H1 (cell line): ENCODE results near the gene MEIS3.

Source experiments
- BRCA1 ChIP-seq: IDR thresholded peaks from 2 replicates; pipeline ENCODE4 v1.6.1; 2012; ENCODE audit warnings: low read depth, low read length, improper control_type of control experiment
- EGR1 ChIP-seq: IDR thresholded peaks from 2 replicates; pipeline ENCODE4 v1.6.1; 2011; ENCODE audit warnings: low read depth, low read length, borderline replicate concordance
- GABPA ChIP-seq: IDR thresholded peaks from 2 replicates; pipeline ENCODE4 v1.6.1; 2011; ENCODE audit warnings: mild to moderate bottlenecking, low read length, moderate library complexity, borderline replicate concordance; ENCODE audit not compliant: insufficient read depth
- POLR2A ChIP-seq, 2 experiments: IDR thresholded peaks; 1 replicate in 1 of 2; 2 replicates in 1 of 2; pipeline ENCODE4 v1.6.1; 2011; ENCODE audit warnings: low read depth in 2 of 2, low read length in 2 of 2, mild to moderate bottlenecking in 2 of 2; ENCODE audit errors: control extremely low read depth in 1 of 2
- SIX5 ChIP-seq: IDR thresholded peaks from 2 replicates; pipeline ENCODE4 v1.6.1; 2011; ENCODE audit warnings: mild to moderate bottlenecking, low read depth, low read length
- TAF7 ChIP-seq: optimal IDR thresholded peaks from 2 replicates; pipeline ENCODE3; 2011; ENCODE audit warnings: low read depth, mild to moderate bottlenecking, inconsistent platforms, low read length, moderate library complexity, borderline replicate concordance
- TF ChIP-seq, protein P1 (sequence below), 3 experiments: IDR thresholded peaks; 1 replicate in 2 of 3; 2 replicates in 1 of 3; pipeline versions ENCODE4 v1.5.1 to v1.6.1; 2011; ENCODE audit warnings: low read length in 3 of 3, mild to moderate bottlenecking in 3 of 3, inconsistent platforms in 2 of 3, low read depth in 1 of 3, moderate library complexity in 1 of 3; ENCODE audit not compliant: insufficient read depth in 1 of 3; ENCODE audit errors: control extremely low read depth in 1 of 3
- TF ChIP-seq, protein P2 (sequence below): IDR thresholded peaks from 2 replicates; pipeline ENCODE4 v1.6.1; 2012; ENCODE audit warnings: inconsistent platforms

DNA sequence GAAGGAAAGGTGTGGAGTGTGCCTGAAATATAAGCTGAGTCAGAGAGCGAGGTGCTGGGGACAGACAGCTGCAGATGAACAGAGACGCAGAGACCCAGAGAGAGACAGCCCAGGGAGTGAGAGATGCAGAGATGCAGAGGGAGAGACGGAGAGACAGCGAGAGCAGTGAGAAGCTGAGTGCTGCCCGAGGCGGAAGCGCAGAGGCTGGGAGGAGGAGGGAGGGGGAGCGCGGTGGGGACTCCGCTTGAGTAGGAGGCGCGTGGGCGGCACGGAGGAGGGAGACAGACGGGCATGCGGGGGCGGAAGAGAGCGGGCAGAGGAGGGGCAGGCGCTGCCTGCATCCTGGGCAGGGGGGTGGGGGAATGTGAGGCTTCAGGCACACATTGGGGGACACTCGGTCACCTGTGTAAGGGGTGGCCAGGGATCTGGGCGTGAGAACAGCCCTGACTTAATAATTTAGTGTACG, 26.6 kb upstream of the MEIS3 start:
- no peak for TF ChIP-seq GABPA
- TF ChIP-seq, protein P1, sequence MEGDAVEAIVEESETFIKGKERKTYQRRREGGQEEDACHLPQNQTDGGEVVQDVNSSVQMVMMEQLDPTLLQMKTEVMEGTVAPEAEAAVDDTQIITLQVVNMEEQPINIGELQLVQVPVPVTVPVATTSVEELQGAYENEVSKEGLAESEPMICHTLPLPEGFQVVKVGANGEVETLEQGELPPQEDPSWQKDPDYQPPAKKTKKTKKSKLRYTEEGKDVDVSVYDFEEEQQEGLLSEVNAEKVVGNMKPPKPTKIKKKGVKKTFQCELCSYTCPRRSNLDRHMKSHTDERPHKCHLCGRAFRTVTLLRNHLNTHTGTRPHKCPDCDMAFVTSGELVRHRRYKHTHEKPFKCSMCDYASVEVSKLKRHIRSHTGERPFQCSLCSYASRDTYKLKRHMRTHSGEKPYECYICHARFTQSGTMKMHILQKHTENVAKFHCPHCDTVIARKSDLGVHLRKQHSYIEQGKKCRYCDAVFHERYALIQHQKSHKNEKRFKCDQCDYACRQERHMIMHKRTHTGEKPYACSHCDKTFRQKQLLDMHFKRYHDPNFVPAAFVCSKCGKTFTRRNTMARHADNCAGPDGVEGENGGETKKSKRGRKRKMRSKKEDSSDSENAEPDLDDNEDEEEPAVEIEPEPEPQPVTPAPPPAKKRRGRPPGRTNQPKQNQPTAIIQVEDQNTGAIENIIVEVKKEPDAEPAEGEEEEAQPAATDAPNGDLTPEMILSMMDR (IDR thresholded peaks at IDR 0.05; ENCODE audit: control extremely low read depth in 1 of 3, insufficient read depth in 1 of 3, low read depth in 1 of 3, low read length in 3 of 3), result no peak
- TF ChIP-seq, protein P2, sequence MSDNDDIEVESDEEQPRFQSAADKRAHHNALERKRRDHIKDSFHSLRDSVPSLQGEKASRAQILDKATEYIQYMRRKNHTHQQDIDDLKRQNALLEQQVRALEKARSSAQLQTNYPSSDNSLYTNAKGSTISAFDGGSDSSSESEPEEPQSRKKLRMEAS, result no peak
- peak; percentile 99 for TF ChIP-seq EGR1
- no peak for TF ChIP-seq POLR2A (IDR thresholded peaks at IDR 0.05; ENCODE audit: control extremely low read depth in 1 of 2, low read depth in 2 of 2, low read length in 2 of 2)
- no peak for TF ChIP-seq TAF7
- TF ChIP-seq SIX5, result no peak
- TF ChIP-seq BRCA1, result no peak
